GM18858 (cell line): ENCODE data around the gene ADD1.
A peak's percentile ranks its signal among the peaks of the same experiment; 100 is the strongest.
"Not testable (repeated sequence)": the region's sequence is repeated elsewhere in the genome, so short reads cannot be mapped to it uniquely, and the experiment has no call there.

Source experiments
- ATAC-seq: cut with Tn5 transposase; IDR thresholded peaks from one replicate; pipeline ENCODE4 v1.9.1; 2021; ENCODE audit not compliant: unreplicated experiment

Gene ADD1

GRCh38 chr4:2932321-2932950, 88.8 kb downstream of the ADD1 start:
- no peak for ATAC-seq

DNA sequence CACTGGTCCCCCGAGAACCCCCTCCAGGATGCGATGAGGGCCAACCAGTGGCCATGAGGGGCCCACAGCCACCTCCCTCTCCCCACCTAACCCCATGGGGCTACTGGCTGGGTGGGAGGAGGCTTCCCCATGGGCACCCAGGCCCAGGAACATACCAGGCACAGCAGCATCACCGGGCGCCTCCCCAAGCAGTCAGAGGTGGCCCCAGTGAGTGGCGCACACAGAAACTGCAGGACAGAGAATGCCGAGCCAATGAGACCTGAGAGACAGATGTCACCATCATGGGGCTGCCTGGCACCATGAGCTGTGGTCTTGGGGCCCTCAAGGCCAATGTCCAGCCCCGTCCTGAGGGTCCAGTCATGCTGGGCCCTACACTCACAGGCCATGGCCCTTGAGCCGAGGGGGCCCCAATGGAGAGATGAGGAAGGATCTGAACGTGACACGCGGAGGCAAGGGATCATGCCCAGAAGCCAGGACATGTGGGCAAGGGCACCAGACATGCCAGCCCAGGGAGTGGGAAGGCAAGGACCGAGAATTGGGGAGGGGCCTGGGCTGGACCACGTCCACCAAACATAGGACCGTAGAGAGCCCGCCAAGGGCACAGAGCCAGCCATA, 89.4 kb downstream of the ADD1 start:
- ATAC-seq, result no peak

- no peak for ATAC-seq
Measured at GRCh38 chr4:2933566-2934076, 90.0 kb downstream of the ADD1 start.

DNA sequence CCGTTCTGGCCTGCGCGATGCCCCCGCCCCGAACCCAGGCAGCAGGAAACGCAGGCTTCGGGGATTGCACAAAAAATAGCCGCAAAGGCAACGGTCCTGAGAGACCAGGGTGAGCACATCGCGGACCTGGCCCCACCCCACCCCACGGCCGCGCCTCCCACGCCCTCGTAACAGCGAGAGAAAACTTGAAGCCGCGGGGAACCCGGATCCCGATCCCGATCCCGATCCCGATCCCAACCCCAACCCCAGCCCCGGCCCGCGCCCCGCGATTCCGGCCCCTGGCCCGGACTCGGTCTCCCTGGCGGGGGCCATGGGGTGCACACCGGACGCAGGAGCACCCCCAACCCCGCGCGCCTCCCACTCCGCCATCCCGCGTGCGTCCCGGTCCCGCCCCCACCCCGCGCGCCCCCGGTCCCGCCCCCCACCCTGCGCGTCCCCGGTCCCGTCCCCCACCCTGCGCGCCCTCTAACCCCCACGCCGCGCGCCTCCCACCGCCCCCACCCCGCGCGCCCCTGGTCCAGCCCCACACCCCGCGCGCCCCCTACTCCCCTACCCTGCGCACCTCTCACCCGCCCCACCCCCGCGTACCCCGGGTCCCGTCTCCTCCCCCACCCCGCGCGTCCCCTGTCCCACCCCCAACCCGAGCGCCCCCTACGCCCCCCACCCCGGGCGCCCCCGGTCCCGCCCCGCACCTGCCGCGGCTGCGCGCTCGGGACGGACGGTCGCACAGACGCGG, 90.6 kb downstream of the ADD1 start:
- no peak for ATAC-seq

- peak; percentile 33 for ATAC-seq
Measured at GRCh38 chr4:2934813-2935761, 91.4 kb downstream of the ADD1 start.

GRCh38 chr4:2935762-2936743, 92.4 kb downstream of the ADD1 start:
- no peak for ATAC-seq

DNA sequence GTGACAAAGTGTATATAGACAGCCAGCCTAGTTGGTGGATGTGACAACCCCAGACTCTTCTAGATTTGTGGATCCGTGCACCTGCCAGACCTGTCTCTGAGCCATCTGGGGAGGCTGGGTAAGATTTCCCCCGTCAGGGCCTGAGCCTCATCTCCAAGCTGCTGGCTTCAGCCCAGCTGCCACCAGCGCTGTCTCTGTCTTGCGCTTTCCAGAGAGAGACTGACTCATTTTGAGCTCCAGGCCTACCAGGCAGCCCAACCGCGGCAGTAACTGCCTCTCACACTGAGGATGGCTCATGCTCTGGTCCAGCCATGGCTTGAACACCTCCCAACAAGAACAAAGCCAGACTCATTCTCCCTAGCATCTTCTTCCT, 93.1 kb downstream of the ADD1 start:
- ATAC-seq, result no peak

- ATAC-seq, result no peak
Measured at GRCh38 chr4:2937146-2937857, 93.7 kb downstream of the ADD1 start.

- ATAC-seq, result no peak
Measured at GRCh38 chr4:2937986-2938385, 94.3 kb downstream of the ADD1 start.

DNA sequence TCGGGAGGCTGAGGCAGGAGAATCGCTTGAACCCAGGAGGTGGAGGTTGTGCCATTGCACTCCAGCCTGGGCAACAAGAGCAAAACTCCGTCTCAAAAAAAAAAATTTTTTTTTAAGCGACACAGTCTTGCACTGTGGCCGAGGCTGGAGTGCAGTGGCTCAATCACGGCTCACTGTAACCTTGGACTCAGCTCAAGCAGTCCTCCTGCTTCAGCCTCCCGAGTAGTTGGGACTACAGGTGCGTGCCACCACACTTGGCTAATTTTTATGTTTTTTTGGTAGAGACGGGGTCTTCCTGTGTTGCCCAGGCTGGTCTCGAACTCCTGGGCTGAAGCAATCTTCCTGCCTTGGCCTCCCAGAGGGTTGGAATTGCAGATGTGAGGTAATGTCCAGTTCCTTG, 94.8 kb downstream of the ADD1 start:
- not testable (repeated sequence) for ATAC-seq

DNA sequence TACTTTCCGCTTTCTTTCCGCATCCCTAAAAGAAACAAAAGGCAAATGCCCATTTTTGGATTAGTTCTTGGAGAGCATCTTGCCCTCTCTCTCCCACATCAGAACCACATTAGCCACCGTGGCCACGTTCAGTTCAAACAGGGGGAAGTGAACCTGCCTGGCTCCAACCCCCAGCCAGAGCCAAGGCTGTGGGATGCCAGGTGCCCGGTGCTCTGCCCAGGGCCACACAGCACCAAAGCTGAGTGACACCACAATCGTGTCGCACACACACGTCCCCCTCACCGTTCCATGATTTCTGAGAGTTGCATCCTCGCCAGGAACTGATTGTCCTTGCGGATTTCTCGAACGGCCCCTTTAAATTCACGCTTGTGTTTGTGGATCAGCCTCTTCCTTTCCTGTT, 95.3 kb downstream of the ADD1 start:
- no peak for ATAC-seq

GRCh38 chr4:2939383-2940243, 96.0 kb downstream of the ADD1 start:
- ATAC-seq, result no peak

DNA sequence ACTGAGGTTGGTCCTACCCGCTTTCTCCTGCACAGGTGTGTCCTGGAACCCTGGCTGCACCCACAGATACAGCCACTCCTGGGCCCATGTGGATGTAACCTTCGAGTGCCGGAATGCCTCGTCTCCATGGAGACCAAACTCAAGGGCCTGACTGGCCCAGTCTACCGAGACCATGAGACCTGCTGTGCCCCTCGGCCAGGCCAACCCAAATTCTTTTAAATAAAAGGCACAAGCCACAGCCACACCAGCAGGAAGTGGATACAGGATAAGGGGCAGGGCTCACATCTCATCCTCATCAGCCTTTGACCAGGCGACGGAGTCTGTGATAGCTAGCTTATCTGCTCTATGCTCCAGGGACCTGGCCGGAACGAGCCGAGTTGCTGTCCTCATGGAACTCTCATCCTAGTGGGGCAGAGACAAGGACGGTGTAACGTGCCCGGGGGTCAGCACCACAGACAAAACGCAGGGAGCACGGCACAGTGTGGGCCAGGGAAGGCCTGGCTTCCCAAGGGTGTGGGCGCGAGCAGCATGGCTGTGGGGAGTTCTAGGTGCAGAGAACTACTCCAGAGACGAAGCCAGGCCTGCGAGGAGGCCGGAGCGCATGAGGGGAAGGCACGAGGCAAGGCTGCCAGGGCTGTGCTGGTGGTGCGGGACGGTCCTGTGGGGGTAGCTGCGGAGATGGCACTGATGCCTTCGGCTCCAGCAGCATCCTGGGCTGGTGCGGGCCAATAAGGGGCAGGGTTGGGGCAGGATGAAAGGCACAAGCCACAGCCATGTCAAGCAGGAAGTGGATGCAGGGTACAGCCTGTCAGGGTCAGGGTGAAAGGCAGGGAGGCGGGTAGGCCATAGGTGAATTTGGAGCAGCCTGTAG, 96.9 kb downstream of the ADD1 start:
- no peak for ATAC-seq

GRCh38 chr4:2941138-2942036, 97.7 kb downstream of the ADD1 start:
- ATAC-seq, result no peak

GRCh38 chr4:2942037-2942531, 98.4 kb downstream of the ADD1 start:
- no peak for ATAC-seq
